ENCODE measurements around the gene TCF20. TPM values are rescaled to one million over a fixed set of nuclear protein-coding genes. Genes with fewer than 3 reads are reported as not detected.

The TCF20 gene
- total and polyA plus RNA-seq, 2 experiments from 2014 or later: 5.7 to 48.8 TPM

DNA sequence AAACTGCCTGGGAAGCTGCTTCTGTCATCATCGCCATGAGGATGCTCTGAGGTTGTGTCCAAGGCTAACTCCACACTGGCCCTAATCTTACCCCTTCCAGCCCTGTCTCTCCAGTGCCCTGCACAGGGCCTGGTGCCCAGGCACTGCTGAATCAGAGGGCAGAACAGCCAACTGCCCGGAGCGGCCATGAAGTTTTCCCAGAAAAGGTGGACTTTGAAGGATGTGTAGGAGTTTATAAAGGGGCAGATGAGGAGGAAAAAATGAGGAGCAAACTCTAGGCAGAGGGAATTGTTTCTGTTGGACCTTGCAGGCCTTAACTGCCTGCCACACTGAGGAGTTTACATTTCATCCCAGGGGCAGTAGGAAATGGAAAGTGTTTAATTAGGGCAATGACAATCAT lies 39.4 kb upstream of the TCF20 start:
- H3K4me3 ChIP-seq: no peak overlapping the region
- peaks cover 49% of the 10 kb centered on the region for H3K4me1 ChIP-seq (ENCODE audit: low read depth)
- H3K27ac ChIP-seq: no peak overlapping the region
- no peak for DNase-seq (ENCODE audit: low read depth in 1 of 2, low spot score in 1 of 2)
- no peaks in the 10 kb centered on the region for H3K27me3 ChIP-seq
- no peaks in the 10 kb centered on the region for H3K36me3 ChIP-seq
- H3K9me3 ChIP-seq (ENCODE audit: low read depth): no peaks in the 10 kb centered on the region
- no peak for TF ChIP-seq CTCF (IDR thresholded peaks at IDR 0.05; ENCODE audit: low read depth, low read length)

DNA sequence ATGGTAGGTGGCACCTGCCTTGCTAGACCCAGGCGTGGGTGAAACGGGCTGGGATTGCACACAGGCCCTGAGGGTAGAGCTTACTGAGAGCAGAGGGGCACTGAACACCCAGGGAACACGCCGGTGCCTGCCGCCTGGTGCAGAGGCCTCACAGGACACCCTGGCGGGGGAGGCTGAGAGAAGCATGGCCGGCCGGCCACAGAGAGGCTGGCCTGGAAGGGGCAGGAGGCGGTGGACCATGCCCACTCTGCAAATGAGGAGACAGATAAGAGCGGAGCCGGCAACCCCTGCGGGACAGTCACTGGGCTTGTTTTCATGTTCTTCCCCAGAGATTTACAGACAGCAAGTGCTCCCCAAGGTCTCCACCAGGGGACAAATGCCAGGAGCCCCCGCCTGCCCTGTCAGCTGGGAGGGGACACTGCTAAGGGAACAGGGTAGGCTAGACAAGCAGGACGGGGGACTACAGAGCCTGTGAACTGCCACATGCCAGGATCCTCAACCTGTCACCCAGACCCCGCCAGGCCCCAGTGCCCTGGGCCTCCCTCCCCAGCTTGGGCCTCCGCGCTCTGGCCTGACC lies 38.5 kb upstream of the TCF20 start:
- H3K4me3 ChIP-seq: no peak overlapping the region
- H3K27me3 ChIP-seq: no peaks in the 10 kb centered on the region
- no peaks in the 10 kb centered on the region for H3K36me3 ChIP-seq
- no peak for TF ChIP-seq CTCF (IDR thresholded peaks at IDR 0.05; ENCODE audit: low read depth, low read length)
- H3K27ac ChIP-seq: no peak overlapping the region
- no peaks in the 10 kb centered on the region for H3K9me3 ChIP-seq (ENCODE audit: low read depth)
- peaks cover 47% of the 10 kb centered on the region for H3K4me1 ChIP-seq (ENCODE audit: low read depth)
- DNase-seq (ENCODE audit: low read depth in 1 of 2, low spot score in 1 of 2): no peak

DNA sequence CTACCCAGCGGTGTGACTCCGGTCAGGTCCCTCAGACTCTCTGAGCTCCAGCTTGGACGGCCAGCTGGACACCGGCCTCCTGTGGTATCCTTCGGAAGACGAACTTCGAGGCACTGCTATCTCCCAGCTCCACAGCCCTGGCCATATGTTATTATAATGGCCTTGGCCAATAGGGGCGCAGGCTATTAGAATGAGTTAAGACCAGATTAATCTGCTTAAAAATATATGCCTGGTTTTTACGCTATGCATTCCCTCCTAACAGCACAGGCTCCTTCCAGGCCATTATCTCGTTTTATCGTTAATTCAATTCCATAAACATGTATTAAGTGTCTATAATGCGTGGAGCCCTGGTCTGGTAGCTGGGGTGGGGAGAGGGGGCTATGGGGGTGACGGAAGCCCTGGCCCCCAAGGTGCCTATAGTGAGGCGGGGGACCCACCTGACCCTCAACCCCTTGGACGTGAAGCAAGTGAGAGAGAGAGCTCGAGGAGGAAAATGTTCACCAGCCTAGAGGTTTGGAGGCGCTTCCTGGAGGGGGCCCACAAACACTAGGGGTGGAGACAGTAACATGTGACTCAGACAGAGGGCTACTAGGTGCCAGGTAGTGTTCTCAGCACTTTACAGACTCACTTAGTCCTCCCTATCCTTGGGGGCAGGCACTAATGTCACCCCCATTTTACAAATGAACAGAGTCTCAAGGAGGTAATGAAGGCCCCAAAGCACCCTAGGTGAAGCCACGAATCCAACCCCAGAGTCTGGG lies 37.5 kb upstream of the TCF20 start:
- DNase-seq (ENCODE audit: low read depth in 1 of 2, low spot score in 1 of 2): no peak
- Histone ChIP-seq H3K36me3 (no peaks in the 10 kb centered on the region), H3K27ac (no peak overlapping the region), H3K4me3 (no peak overlapping the region), H3K4me1 (ENCODE audit: low read depth) (peaks cover 45% of the 10 kb centered on the region), H3K27me3 (no peaks in the 10 kb centered on the region), H3K9me3 (ENCODE audit: low read depth) (no peaks in the 10 kb centered on the region)
- no peak for TF ChIP-seq CTCF (IDR thresholded peaks at IDR 0.05; ENCODE audit: low read depth, low read length)

DNA sequence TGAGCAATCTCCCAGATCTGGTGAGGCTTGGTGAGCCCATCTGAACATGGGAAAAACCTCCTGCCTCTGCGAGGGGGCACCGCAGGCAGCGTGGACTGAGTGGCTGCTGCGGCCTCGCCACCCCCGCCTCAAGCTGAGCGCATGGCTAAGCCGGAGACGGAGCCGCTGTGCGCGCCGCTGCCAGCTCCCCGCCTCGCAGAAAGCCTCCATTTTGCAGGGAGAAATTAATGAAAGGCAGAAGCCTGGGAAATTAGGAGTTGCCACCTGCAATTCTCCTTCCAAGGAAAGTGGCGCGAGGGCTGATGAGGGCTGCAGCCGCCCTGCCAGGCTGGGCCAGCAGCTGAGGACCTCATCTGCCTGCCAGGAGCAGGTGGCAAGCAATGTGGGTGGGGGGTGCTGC lies 35.6 kb upstream of the TCF20 start:
- H3K27ac ChIP-seq: no peak overlapping the region
- no peaks in the 10 kb centered on the region for H3K27me3 ChIP-seq
- H3K4me1 ChIP-seq (ENCODE audit: low read depth): peaks cover 37% of the 10 kb centered on the region
- no peaks in the 10 kb centered on the region for H3K36me3 ChIP-seq
- DNase-seq (ENCODE audit: low read depth in 1 of 2, low spot score in 1 of 2): no peak
- H3K4me3 ChIP-seq: no peak overlapping the region
- TF ChIP-seq CTCF (IDR thresholded peaks at IDR 0.05; ENCODE audit: low read depth, low read length): no peak
- no peaks in the 10 kb centered on the region for H3K9me3 ChIP-seq (ENCODE audit: low read depth)

DNA sequence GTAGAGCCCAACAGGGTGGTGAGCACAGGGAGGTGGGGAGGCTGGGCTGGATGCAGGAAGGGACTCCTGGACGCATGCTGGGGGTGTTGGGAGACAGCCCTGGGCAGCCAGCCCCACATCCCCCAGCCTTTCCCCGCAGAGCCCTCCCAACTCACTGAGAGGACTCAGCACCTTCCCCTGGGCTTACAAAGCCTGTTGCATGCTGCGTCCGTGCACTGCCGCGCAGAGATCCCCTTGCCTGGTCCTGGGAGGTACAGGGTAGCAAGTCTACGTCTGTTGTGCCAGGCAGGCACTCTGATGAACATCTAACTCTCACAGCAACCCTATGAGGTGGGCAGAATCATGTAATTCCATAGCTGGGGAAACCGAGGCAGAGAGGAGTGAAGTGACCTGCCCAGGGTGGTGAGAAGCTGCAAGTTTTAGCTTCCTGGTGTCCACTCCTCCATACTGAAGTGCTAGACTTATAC lies 33.9 kb upstream of the TCF20 start:
- TF ChIP-seq CTCF (IDR thresholded peaks at IDR 0.05; ENCODE audit: low read depth, low read length): no peak
- Histone ChIP-seq H3K27me3 (no peaks in the 10 kb centered on the region), H3K4me3 (no peak overlapping the region)

More for the DNA sequence above, 33.9 kb upstream of the TCF20 start:
- no peaks in the 10 kb centered on the region for H3K36me3 ChIP-seq
- peaks cover 36% of the 10 kb centered on the region for H3K4me1 ChIP-seq (ENCODE audit: low read depth)
- no peaks in the 10 kb centered on the region for H3K9me3 ChIP-seq (ENCODE audit: low read depth)
- DNase-seq (ENCODE audit: low read depth in 1 of 2, low spot score in 1 of 2): peak in 1 of 2 donors; percentile 21
- no peak overlapping the region for H3K27ac ChIP-seq

Measured in cardiac muscle cell (in vitro differentiated cells and primary cell).